Measurements from ENCODE around the gene FAM72D.
A peak's percentile ranks its signal among the peaks of the same experiment; 100 is the strongest.
"Not testable (repeated sequence)": the region's sequence is repeated elsewhere in the genome, so short reads cannot be mapped to it uniquely, and the experiment has no call there.

Gene FAM72D

GRCh38 chr1:145144264-145144913 is 48.6 kb downstream of the FAM72D start:
- not testable (repeated sequence) for FAIRE-seq; DNase-seq (ENCODE audit: low spot score)

- DNase-seq (ENCODE audit: low spot score); FAIRE-seq: not testable (repeated sequence)
Observed at GRCh38 chr1:145146308-145146707, 50.5 kb downstream of the FAM72D start.

GRCh38 chr1:145147172-145147571 is 51.4 kb downstream of the FAM72D start:
- FAIRE-seq, result not testable (repeated sequence)

GRCh38 chr1:145155421-145155820 is 59.6 kb downstream of the FAM72D start:
- FAIRE-seq; DNase-seq (ENCODE audit: low spot score): not testable (repeated sequence)

More at GRCh38 chr1:145147172-145147571, 51.4 kb downstream of the FAM72D start:
- not testable (repeated sequence) for DNase-seq (ENCODE audit: low spot score)

GRCh38 chr1:145155873-145156272 is 60.1 kb downstream of the FAM72D start:
- not testable (repeated sequence) for FAIRE-seq

GRCh38 chr1:145156891-145157610 is 61.3 kb downstream of the FAM72D start:
- not testable (repeated sequence) for FAIRE-seq
- peak; percentile 47 for DNase-seq (ENCODE audit: low spot score)

More at GRCh38 chr1:145155873-145156272, 60.1 kb downstream of the FAM72D start:
- not testable (repeated sequence) for DNase-seq (ENCODE audit: low spot score)

GRCh38 chr1:145157715-145158114 is 61.9 kb downstream of the FAM72D start:
- not testable (repeated sequence) for DNase-seq (ENCODE audit: low spot score); FAIRE-seq

- not testable (repeated sequence) for DNase-seq (ENCODE audit: low spot score); FAIRE-seq
Observed at GRCh38 chr1:145161046-145161752, 65.4 kb downstream of the FAM72D start.
